GM21825 (cell line): Measurements from ENCODE around the gene TNPO3.
"Not testable (repeated sequence)": the region's sequence is repeated elsewhere in the genome, so short reads cannot be mapped to it uniquely, and the experiment has no call there.

Source experiments
- ATAC-seq: cut with Tn5 transposase; IDR thresholded peaks from one replicate; pipeline ENCODE4 v1.9.1; 2021; ENCODE audit warnings: mild to moderate bottlenecking, moderate library complexity; ENCODE audit not compliant: unreplicated experiment

The TNPO3 gene

DNA sequence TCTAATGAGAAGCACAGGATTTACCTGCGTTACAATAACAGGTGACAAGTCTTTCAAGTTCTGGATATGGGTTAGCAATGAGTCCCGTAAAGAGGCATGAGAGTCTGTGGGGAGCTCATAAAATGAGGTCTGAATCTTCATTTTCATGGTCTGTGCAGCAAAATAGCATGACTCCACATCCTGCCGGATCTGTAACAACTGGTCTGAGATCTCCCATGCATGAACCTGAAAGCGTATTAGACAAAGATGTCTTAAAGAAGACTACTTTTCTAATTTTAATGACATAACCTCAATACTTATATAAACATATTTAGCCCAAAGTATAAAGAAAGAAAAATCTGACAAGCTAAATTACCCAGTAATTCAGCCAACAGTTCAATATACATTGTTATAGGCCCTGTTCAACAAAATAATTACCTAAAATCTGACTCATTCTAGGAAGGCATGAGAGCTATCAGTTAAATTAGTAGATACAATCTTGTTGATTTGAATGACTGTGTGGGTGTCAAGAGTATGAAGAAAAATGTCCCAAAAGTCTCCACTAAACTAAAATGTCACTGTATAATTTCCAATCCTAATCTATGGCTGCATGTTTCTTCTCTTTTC is 36.9 kb downstream of the TNPO3 start:
- ATAC-seq: peak; percentile 55

DNA sequence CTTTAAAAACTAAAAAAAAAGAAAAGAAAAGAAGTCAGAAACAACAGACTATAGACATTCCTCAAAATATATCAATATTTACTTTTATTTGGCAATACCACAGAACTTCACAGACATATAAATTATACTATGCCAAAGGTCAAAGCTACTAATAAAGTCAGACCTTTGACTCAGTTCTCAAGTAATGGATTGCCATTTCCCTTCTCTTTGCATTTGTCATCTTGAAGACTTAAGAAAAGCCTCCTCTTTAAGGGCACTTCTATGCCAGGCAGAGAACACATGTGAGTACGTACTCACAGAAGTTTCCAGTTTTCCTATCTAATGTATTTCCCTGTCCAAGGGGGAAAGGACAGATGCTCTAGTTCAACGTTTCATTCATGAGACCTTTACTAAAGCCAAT is 37.6 kb downstream of the TNPO3 start:
- no peak for ATAC-seq

DNA sequence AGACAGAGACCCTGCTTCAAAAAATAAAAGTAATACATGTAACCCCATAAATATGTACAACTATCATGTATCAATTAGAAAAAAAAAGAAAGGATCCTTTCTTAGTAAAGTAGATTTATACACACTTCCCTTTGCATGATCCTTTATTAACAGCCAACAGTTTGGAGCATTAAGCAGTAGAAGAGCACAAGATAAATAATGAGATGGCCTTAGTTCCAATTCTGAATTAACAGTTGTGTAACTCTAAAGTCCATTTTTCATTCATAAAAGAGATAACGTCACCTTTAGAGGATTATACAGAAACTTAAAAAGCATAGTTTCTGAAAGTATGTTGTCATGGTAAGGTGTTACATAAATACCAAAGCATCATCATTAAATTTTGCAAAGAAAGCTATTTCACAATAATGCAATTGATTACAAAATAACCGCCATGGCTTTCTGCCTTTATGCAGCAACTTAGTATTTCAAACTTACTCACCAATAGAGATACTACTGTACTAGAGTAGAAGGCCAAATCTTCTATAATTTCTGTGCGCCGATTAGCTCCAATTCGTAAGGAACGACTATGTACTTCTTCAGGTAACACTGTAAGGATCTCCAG is 40.3 kb downstream of the TNPO3 start:
- ATAC-seq: no peak

DNA sequence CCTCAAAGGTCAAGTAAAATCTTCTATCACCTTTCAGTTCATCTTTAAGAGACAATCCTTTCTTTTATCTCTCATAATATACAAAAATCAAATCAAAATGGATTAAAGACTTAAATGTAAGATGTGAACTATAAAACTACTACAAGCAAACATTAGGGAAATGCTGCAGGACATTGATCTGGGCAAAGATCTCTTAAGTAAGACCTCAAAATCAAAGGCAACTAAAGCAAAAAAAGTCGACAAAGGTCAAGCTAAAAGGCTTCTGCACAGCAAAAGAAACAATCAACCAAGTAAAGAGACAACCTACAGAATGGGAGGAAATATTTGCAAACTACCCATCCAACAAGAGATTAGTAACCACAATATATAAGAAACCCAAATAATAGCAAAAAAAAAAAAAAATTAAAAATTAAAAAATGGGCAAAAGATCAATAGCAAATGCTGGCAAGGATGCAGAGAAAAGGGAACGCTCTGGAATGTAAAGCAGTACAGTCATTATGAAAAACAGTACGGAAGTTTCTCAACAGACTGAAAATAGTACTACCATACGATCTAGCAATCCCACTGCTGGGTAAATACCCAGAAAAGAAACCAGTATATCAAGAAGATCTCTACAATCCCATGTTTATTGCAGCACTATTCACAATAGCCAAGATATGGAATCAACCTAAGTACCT is 41.7 kb downstream of the TNPO3 start:
- no peak for ATAC-seq

DNA sequence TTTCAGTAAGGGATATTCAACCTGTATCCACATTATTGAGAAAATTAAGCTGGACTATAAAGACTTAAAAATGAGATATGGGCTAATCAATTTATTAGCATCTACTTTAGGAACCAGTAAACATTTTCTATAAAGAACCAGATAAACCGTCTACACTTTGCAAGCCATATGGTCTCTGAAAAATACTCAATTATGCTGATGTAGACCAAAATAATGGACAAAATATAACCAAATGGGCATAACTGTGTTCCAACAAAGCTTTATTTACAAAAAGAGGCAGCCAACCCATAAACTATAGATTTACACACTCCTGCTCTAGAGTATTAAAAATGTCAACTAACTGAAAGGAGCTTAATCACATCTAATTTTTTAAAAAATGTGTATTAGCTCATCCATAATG is 42.3 kb downstream of the TNPO3 start:
- ATAC-seq: no peak

DNA sequence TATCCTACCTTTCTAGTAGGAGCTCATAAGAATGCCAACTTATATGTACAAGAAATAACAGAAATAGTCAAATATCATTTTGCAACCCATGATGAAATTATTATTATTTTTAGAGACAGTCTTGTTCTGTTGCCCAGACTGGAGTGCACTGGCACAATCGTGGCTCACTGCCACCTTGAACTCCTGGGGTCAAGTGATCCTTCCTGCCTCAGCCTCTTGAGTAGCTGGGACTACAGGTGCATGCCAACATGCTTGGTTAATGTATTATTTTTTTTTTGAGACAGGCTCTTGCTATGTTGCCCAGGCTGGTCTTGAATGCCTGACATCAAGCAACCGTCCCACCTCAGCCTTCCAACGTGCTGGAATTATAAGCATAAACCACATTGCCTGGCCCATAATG is 44.8 kb downstream of the TNPO3 start:
- no peak for ATAC-seq

DNA sequence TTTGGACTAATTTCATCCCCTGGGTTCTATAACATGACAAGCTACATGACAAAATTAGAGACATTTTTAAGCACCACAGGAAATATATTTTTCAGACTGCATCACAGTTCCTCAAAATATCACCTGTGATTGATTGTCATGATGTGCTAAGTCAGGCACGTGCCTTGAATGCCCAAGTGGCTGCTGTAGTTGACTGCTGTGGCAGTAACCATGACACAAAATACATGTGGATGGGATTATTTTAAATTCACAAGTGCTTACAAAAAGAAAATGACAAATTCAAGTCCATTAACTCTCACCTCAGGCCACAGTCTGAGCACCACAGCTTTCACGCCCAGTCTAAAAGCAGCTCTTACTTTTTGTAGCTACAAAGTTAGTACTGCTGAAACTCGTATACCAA is 45.5 kb downstream of the TNPO3 start:
- peak; percentile 55 for ATAC-seq

DNA sequence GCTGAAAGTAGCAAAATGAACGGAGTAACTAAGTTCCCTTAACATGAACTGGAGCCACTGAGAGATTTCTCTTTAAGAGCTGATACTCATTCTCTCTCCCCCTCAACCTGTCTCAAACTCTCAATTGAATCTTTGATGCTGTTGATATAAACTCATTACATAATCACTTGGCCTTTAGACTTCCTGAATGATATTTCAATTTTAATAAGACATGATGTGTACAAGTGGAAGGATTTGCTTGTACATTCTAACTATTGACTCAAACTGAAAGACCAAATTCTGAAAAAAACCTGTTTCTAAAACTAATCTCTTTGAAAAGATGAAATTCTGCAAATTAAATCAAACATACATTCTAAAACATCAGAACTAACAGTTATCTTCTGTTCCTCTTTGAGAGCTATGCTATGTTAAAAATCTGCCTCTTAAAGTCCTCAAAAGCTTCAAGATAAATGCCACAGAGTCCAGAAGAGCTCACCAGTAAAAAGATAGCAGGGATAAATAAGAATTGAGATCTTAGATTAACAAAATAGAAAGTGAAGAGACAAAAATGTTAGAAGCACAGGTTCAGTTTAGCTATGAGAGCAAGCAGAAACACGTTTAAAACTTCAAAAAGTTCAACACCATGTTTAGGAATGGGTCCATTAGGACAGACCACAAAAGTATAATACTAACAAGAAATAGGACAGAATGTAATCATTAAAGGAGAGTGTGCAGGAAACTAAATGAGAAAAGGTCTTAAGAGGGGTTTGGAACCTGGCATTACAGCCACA is 46.1 kb downstream of the TNPO3 start:
- ATAC-seq: peak; percentile 23

DNA sequence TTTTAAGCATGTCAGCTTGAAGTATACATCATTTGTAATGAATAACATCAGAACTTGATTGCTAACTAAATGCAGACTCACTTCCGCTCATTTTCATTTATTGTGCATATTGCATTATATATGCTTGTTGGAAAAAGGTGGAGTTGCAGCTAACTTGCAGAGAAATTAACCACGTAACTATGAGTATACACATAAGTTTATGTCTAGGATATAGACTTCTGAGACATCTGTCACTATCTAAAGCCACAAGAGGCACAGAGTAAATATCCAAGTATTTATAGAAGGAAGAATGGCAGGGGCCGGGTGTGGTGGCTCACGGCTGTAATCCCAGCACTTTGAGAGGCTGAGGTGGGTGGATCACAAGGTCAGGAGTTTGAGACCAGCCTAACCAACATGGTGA is 47.3 kb downstream of the TNPO3 start:
- ATAC-seq: no peak

DNA sequence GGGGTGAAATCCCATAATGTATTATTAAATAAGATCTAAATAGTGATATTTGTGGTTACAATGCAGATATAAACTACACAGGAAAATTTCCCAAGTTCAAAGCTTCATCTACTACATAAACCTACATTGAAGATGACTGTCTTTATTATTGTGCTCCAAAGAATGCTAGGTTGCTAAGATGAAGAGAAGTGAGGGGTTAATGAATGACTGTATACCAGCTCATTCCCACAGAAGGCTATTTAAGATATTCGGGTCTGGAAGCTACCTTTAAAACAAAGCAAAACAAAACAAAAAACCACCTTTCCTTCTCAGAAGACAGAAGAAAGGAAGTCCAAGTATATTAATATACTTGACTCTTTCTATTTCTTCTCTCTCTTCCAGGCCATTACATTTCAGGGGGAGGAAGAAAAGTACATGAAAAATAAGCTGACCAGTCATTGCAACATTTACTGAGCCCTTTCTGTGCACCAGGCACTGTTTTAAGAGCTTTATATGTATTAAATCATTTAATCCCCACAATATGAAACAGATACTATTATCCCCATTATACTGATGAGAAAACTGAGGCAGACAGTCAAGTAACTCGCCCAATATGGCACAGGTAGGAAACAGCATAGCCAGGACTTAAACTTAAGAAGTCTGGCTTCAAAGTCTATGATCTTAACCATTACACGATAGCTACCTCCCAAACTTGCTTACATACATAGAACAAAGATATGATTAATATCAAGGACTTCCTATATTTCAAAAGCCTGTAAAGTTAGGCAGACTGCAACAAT is 48.1 kb downstream of the TNPO3 start:
- ATAC-seq: no peak

DNA sequence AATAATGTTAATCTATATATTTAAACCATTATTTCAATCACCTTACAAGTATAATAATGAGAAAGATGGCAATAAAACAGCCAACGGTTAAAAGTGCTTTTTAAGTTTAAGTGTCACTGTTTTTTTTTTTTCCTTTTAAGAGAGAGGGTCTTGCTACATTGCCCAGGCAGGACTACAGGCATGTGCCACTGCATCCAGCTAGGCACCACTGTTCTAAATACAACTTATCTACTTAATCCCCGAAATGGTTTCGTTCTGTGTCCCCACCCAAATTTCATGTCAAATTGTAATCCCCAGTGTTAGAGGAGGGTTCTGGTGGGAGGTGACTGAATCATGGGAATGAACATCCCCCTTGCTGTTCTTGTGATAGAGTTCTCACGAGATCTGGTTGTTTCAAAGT is 49.7 kb downstream of the TNPO3 start:
- ATAC-seq: no peak

DNA sequence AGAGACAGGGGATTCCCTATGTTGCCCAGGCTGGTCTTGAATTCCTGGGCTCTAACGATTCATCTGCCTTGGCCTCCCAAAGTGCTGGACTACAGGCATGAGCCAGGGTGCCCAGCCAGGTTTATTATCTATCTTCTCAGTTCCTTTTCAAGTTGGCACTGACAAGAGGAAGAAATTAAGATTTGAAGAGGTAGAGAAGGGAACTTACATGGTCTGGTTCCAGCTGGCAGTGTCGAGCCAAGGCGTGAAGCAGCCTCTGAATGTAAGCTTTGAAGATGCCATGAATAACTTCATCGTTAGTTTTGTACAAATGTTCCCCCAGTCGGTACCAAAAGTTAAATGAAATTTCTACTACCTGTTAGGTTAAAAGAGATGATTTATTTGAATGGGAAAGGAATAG is 57.7 kb downstream of the TNPO3 start:
- ATAC-seq: no peak

DNA sequence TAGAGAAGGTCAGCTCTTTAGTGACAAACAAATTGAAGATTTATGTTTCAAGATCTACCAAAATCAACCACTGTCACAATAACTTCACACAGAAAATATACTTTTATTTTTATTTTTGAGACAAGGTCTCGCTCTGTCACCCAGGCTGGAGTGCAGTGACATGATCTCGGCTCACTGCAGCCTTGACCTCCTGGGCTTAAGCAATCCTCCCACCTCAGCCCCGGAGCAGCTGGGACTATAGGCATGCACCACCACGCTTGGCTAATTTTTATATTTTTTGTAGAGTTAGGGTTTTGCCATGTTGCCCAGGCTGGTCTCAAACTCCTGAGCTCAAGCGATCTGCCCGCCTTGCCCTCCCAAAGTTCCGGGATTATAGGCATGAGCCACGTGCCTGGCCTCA is 60.4 kb downstream of the TNPO3 start:
- ATAC-seq: not testable (repeated sequence)

DNA sequence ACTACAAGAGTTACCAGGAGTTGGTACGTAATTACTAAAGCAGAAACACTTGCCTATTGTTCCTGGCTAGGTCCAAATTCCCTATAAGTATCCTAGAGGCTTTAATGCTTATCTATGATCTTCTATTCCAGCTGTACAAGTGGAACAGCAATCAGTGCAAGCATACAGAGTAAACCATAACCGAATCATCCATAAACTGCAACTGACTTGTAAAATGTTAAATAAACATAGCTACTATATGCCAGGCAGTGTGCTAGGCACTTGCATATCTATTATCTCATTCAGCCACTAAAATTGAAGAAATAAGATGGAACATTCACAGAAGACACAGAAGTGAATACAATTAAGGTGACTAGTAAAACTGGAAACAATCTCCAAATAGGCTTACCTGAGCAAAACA is 61.5 kb downstream of the TNPO3 start:
- no peak for ATAC-seq

DNA sequence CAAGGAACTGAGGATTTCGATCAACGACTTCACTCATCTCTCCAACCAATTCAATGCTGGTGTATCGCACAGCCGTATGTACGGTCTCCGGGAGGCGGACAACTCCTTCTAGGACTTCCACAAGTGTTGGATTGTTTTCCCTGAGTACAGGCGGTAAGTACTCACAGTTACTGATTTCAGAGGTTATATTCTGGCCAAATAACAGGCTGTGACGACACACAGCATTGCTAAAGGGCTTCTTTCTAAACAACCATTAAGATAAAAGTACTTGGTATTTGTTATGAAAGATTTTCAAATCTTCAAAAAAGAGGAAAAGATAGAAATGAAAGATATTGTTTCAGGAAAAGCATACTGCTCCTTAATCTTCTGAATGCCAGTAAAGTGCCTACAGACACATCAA is 65.0 kb downstream of the TNPO3 start:
- no peak for ATAC-seq

DNA sequence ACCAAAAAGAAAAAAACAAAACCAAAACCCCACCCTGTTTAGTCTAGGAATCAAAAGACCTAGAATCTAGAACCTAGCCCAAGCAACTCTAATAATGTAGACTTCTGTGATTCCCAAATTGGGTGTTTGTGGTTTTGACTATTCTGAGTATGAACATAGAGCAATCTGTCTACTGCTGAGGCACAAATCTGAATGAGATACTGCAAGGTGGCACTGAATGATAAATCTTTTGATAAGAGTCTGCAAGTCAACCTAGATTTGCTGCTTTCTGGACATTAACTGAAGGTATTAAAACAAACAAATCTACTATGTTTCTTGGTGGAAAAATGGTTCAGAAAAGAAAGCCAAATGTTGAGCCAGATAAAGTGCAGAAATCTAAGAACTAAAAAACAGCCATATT is 66.5 kb downstream of the TNPO3 start:
- ATAC-seq: no peak

DNA sequence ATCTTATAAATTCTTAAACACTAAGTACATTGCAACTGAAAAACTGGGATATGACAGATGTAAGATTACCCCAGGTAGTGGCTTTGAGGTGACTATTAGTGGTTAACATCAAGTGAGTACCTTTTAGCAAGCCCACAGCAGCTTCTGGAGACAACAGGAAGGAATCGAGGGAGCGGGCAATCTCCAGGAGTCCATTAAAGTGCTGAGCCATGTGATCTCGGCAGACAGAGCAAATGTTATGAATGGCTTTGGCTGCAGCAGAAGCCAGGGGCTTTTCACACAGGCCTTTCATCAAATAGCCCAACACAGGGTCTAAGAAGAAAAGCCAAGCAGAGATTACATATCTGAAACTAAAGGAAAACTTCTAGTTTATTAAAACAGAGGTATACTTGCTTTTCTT is 68.3 kb downstream of the TNPO3 start:
- no peak for ATAC-seq

DNA sequence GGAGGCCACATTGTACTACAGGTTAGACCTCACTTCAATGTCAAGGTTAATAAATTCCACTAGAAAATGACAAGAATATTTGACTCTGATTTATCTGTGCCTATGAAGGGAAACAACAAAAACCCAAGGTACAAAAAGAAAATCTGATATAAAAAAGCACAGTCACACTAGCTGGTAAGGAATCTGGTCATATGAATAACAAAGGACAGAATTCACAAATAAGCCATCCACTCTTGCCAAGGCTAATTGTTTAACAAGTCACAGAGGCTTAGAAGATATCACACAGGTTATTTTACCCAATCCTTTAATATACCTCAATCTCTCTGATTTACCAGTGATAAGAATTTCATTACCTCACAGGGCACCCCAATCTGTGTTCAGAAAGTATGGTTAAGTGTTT is 69.3 kb downstream of the TNPO3 start:
- ATAC-seq: no peak

DNA sequence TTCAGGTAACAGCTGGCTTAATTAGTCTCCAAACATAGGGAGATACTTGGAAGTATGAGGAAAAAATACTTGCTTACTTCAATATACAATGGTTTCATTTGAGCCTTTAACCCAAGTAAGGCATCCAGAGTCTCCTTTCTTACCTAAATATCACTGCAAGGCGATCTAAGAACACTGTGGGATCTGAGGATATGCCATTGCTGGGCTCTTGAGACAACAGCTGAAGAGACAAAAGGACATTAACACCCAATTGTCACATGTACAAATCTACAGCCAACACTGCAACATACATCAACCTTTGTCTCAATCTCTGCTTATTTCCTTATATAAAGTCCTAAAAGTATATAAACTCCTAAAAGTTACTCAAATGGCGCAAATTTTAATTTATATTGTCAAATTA is 72.8 kb downstream of the TNPO3 start:
- ATAC-seq: no peak

DNA sequence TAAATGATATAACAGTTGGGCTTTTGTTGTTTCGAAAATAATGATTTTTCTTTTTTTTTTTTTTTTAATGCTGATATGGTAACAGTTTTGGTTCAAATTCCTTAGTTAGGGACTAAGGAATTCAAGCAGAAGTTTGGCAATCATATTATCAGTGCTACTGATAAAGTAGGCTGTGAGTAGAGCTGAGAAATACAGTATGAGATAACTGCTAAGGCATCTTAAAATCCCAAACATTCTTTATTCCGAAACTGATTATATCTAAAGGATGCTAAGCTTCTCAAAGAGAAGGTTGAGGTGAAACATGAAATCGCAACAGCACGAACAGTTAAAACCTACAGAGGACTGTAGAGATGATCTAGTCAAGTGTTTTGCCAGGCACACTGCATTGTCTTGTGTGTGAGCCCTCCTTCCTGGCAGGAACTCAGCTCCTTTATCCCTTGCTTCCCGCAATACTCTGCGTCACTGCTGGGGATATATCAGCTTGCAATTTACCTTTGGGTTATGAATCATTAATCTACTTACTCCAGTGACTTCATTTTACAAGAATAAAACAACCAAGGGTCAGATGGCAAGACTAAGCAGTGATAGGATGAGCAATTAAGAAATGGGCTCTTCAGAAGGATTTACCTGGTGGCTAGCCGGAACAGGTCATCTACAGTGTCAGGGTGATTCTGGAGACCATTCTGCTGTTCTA is 80.5 kb downstream of the TNPO3 start:
- no peak for ATAC-seq

DNA sequence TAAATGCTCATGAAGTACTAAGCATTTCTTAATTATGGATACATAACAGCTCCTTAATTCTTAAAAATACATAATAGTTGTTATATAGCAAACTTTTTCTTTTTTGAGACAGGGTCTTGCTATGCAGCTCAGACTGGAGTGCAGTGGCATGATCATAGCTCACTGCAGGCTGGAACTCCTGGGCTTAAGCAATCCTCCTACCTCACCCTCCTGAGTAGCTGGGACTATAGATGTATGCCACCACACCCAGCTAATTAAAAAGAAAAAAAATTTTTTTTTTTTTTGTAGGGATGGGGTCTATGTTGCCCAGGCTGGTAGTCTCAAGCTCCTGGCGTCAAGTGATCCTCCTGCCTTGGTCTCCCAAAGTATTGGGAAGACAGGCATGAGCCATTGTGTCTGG is 86.3 kb downstream of the TNPO3 start:
- ATAC-seq: no peak
